SK-N-MC (cell line): ENCODE results near the gene ADTRP.

Source experiments
- EZH2 ChIP-seq: fragments of 200-600 bp; sonication (generic); IDR thresholded peaks from one replicate; pipeline ENCODE4 v1.6.1; 2017; ENCODE audit warnings: antibody characterized with exemption
- POLR2AphosphoS5 ChIP-seq: IDR thresholded peaks from 2 replicates; pipeline ENCODE4 v1.6.1; 2012; ENCODE audit warnings: mild to moderate bottlenecking, low read depth, low read length, borderline replicate concordance

- TF ChIP-seq EZH2 (no peak), POLR2AphosphoS5 (no peak)
Observed at GRCh38 chr6:11672256-11672655, 106.3 kb downstream of the ADTRP start.
